ENCODE measurements around the gene IL4I1. TPM values are rescaled to one million over a fixed set of nuclear protein-coding genes. Genes with fewer than 3 reads are reported as not detected.

IL4I1 gene
- total RNA-seq, 1 experiment from 2014 or later, result 0.71 TPM

GRCh38 chr19:49866933-49867782 is 29.5 kb downstream of the IL4I1 start, which contains the start of gene PNKP:
Gene PNKP, minus strand, starts transcription at chr19:49867576. Its CDS starts 372 bp downstream, at chr19:49867204.
- Histone ChIP-seq H3K79me2 (ENCODE audit: insufficient read depth, low read length) (peaks cover 45% of the 10 kb centered on the region), H3K4me1 (ENCODE audit: control insufficient read depth in 1 of 2, insufficient read depth in 2 of 2, low read length in 2 of 2) (peaks cover 30 to 61% of the 10 kb centered on the region in 2 experiments; a peak in 3 of 4 replicates), H3K4me3 (replicated peaks in 1 of 2; ENCODE audit: low read depth in 1 of 2, low read length in 2 of 2) (peak within 1 kb of the TSS; percentile 57 to 83), H3K9me2 (ENCODE audit: insufficient read depth) (no peaks in the 10 kb centered on the region), H4K20me1 (ENCODE audit: insufficient read depth) (peaks cover 5% of the 10 kb centered on the region; the same call in 1 of the 2 replicates), H3K27me3 (ENCODE audit: insufficient read depth, low read length) (no peaks in the 10 kb centered on the region), H2AFZ (ENCODE audit: low read depth, low read length, poor library complexity, severe bottlenecking) (no peak within 1 kb of the TSS), H3K9me3 (ENCODE audit: control insufficient read depth in 1 of 2, insufficient read depth in 1 of 2, low read depth in 1 of 2, low read length in 2 of 2) (no peaks in the 10 kb centered on the region), H3K9ac (ENCODE audit: low read length) (peak within 1 kb of the TSS; percentile 87), H3K4me2 (ENCODE audit: low read length) (peak within 1 kb of the TSS; percentile 95), H3K36me3 (ENCODE audit: control insufficient read depth in 1 of 2, insufficient read depth in 2 of 2, low read length in 2 of 2) (peaks cover 6 to 30% of the 10 kb centered on the region in 2 experiments; a peak in 3 of 4 replicates), H3K27ac (ENCODE audit: low read depth, low read length) (peak within 1 kb of the TSS; percentile 91)
- intact Hi-C loops (cut with micrococcal nuclease), result loop anchor here (5.0 kb wide), 1 partner anchor 100 kb away; the partner anchor contains the start of gene AP2A1
- peak; percentile 82 for DNase-seq (ENCODE audit: low read depth, low spot score)
- ChIA-PET POLR2A (interaction anchor here (1.0 to 1.4 kb wide), 3 partner anchors 9 to 19 kb away, joined by 3 to 5 read pairs (median 5); partner anchors contain the start of genes AKT1S1 and TBC1D17), RAD21 (ENCODE audit: low non-redundant PET in 1 of 2, low total read pairs in 2 of 2, uncharacterized antibody in 2 of 2, unreplicated experiment in 2 of 2) (no interaction called here), CTCF (interaction anchor here (0.6 kb wide), 1 partner anchor 116 kb away, joined by 3 read pairs; no protein-coding TSS in a partner anchor)
- TF ChIP-seq EGR1 (IDR thresholded peaks at IDR 0.05; ENCODE audit: low read depth) (no peak), FOSL1 (IDR thresholded peaks at IDR 0.05; ENCODE audit: low read depth) (no peak), ZNF274 (IDR thresholded peaks at IDR 0.05; ENCODE audit: low read depth, low read length) (no peak), SIN3A (IDR thresholded peaks at IDR 0.05; ENCODE audit: low read depth) (peak; percentile 88), ZFX (IDR thresholded peaks at IDR 0.05) (peak; percentile 62; the same call in 1 of the 2 replicates), TCF7L2 (IDR thresholded peaks at IDR 0.05; ENCODE audit: borderline replicate concordance, extremely low read depth, insufficient read depth, insufficient read length) (peak; percentile 42), MAX (IDR thresholded peaks at IDR 0.05) (peak; percentile 90), SRF (IDR thresholded peaks at IDR 0.05; ENCODE audit: low read depth) (no peak; the same call in 1 of the 2 replicates), POLR2AphosphoS5 (IDR thresholded peaks at IDR 0.05; ENCODE audit: low read depth, low read length) (peak; percentile 57), ELF1 (IDR thresholded peaks at IDR 0.05; ENCODE audit: borderline replicate concordance, low read depth) (no peak; the same call in 1 of the 2 replicates), CTCF (IDR thresholded peaks at IDR 0.05 in 2 of 3, conservative IDR thresholded peaks at IDR 0.05 in 1 of 3; ENCODE audit: borderline replicate concordance in 1 of 3, insufficient read depth in 1 of 3, low read depth in 2 of 3, low read length in 2 of 3) (no peak), RAD21 (IDR thresholded peaks at IDR 0.05; ENCODE audit: low read depth) (no peak), SP1 (IDR thresholded peaks at IDR 0.05; ENCODE audit: low read depth) (peak; percentile 73)
- BruUV-seq (replicated peaks), result no TSS peak
- ATAC-seq, result peak; percentile 54
